IMR-90 (cell line): ENCODE results near the gene AMACR. TPM values are rescaled to one million over a fixed set of nuclear protein-coding genes. Genes with fewer than 3 reads are reported as not detected.

Experiments
- ATAC-seq: fragments of 200-7000 bp; cut with Tn5 transposase; 2 replicates; pipeline ENCODE4 v1.9.1; 2020; ENCODE audit warnings: low read depth, mild to moderate bottlenecking, moderate library complexity
- BruUV-seq: library from RNA; stranded (reverse); fragments of 400-500 nt; replicated peaks from 2 replicates; lab custom pipeline; 2021; lab: Mats Ljungman, UMichigan
- CTCF ChIA-PET: fragments of 300-600 bp; formaldehyde crosslinking; extraction: SDS; loops from one replicate; lab custom pipeline; 2021; ENCODE audit warnings: antibody characterized with exemption; lab: Yijun Ruan, JAX
- POLR2A ChIA-PET: fragments of 300-600 bp; sonication (Branson Sonifier 250); formaldehyde crosslinking; loops from one replicate; lab custom pipeline; 2022; ENCODE audit warnings: antibody characterized with exemption; ENCODE audit not compliant: unreplicated experiment; lab: Charles Lee
- DNase-seq: peaks from one replicate; pipeline ENCODE4 v3.0.0; 2013
- H2AFZ ChIP-seq: replicated peaks from 2 replicates; pipeline ENCODE3; 2013; ENCODE audit warnings: low read length, mild to moderate bottlenecking; ENCODE audit not compliant: poor library complexity
- H2AK5ac ChIP-seq: 2 replicates; pipeline ENCODE4 v1.6.1; 2013; ENCODE audit warnings: low read depth, low read length, inconsistent platforms
- H2AK9ac ChIP-seq: replicated peaks from 2 replicates; pipeline ENCODE3; 2013; ENCODE audit warnings: mild to moderate bottlenecking, low read depth, low read length, moderate library complexity; ENCODE audit not compliant: poor library complexity
- H2BK120ac ChIP-seq: 2 replicates; pipeline ENCODE4 v1.6.1; 2013; ENCODE audit warnings: low read depth, low read length, inconsistent platforms
- H2BK15ac ChIP-seq: 3 replicates; pipeline ENCODE4 v1.6.1; 2013; ENCODE audit warnings: low read depth, low read length, inconsistent platforms
- H2BK20ac ChIP-seq: 2 replicates; pipeline ENCODE4 v1.6.1; 2013; ENCODE audit warnings: low read depth, mild to moderate bottlenecking, inconsistent platforms, low read length, moderate library complexity
- H2BK5ac ChIP-seq: 2 replicates; pipeline ENCODE4 v1.6.1; 2013; ENCODE audit warnings: mild to moderate bottlenecking, low read depth, low read length, inconsistent platforms; ENCODE audit not compliant: poor library complexity, severe bottlenecking
- H3K14ac ChIP-seq: replicated peaks from 2 replicates; pipeline ENCODE4 v1.6.1; 2013; ENCODE audit warnings: low read depth, low read length, inconsistent platforms
- H3K18ac ChIP-seq: 2 replicates; pipeline ENCODE4 v1.6.1; 2013; ENCODE audit warnings: low read depth, low read length, control low read depth
- H3K23ac ChIP-seq: 2 replicates; pipeline ENCODE4 v1.6.1; 2013; ENCODE audit warnings: low read depth, low read length, inconsistent platforms
- H3K27ac ChIP-seq: 2 replicates; pipeline ENCODE4 v1.5.1; 2013; ENCODE audit warnings: mild to moderate bottlenecking, control low read depth, low read length; ENCODE audit not compliant: insufficient read depth
- H3K27me3 ChIP-seq: 2 replicates; pipeline ENCODE4 v1.6.1; 2013; ENCODE audit warnings: low read length; ENCODE audit not compliant: control insufficient read depth, insufficient read depth
- H3K36me3 ChIP-seq: 2 replicates; pipeline ENCODE4 v1.6.1; 2013; ENCODE audit warnings: low read length, mixed read lengths; ENCODE audit not compliant: control insufficient read depth, insufficient read depth
- H3K4ac ChIP-seq: 2 replicates; pipeline ENCODE4 v1.6.1; 2013; ENCODE audit warnings: low read depth, low read length, inconsistent platforms
- H3K4me1 ChIP-seq: 2 replicates; pipeline ENCODE4 v1.6.1; 2013; ENCODE audit warnings: low read length, mixed read lengths; ENCODE audit not compliant: control insufficient read depth, insufficient read depth
- H3K4me2 ChIP-seq: 2 replicates; pipeline ENCODE4 v1.6.1; 2013; ENCODE audit warnings: low read depth, mild to moderate bottlenecking, control low read depth, low read length, moderate library complexity
- H3K4me3 ChIP-seq: 2 replicates; pipeline ENCODE4 v1.5.1; 2013; ENCODE audit warnings: low read depth, mild to moderate bottlenecking, control low read depth, low read length, moderate library complexity; ENCODE audit not compliant: insufficient read depth
- H3K56ac ChIP-seq: 2 replicates; pipeline ENCODE4 v1.6.1; 2013; ENCODE audit warnings: low read length, inconsistent platforms; ENCODE audit not compliant: insufficient read depth; ENCODE audit errors: extremely low read depth
- H3K79me1 ChIP-seq, 2 experiments: 2 replicates each; pipeline ENCODE4 v1.6.1; 2013; ENCODE audit warnings: low read length in 2 of 2, inconsistent platforms in 1 of 2, low read depth in 1 of 2
- H3K9ac ChIP-seq: 2 replicates; pipeline ENCODE4 v1.6.1; 2013; ENCODE audit warnings: low read depth, low read length, control low read depth
- H3K9me1 ChIP-seq: 2 replicates; pipeline ENCODE4 v1.6.1; 2013; ENCODE audit warnings: low read length, inconsistent platforms; ENCODE audit not compliant: insufficient read depth
- H3K9me3 ChIP-seq: 2 replicates; pipeline ENCODE4 v1.6.1; 2013; ENCODE audit warnings: low read length; ENCODE audit not compliant: control insufficient read depth, insufficient read depth
- H4K20me1 ChIP-seq: 2 replicates; pipeline ENCODE4 v1.6.1; 2013; ENCODE audit warnings: low read length, inconsistent platforms; ENCODE audit not compliant: insufficient read depth
- H4K5ac ChIP-seq: 2 replicates; pipeline ENCODE4 v1.6.1; 2013; ENCODE audit warnings: mild to moderate bottlenecking, low read depth, low read length, control low read depth
- H4K8ac ChIP-seq, 2 experiments: 2 replicates each; pipeline ENCODE4 v1.6.1; 2013; ENCODE audit warnings: low read depth in 2 of 2, low read length in 2 of 2, control low read depth in 1 of 2, inconsistent platforms in 1 of 2
- H4K91ac ChIP-seq: 2 replicates; pipeline ENCODE4 v1.6.1; 2013; ENCODE audit warnings: low read depth, low read length, inconsistent platforms; ENCODE audit not compliant: insufficient read depth
- RFX5 ChIP-seq: IDR thresholded peaks from 2 replicates; pipeline ENCODE4 v1.8.0; 2012; ENCODE audit warnings: low read depth, mild to moderate bottlenecking, low read length, moderate library complexity
- WGBS, 2 experiments: methylation state at CpG; one replicate each; pipeline versions ENCODE4 v1.1.5 to v1.1.7; 2013; ENCODE audit warnings: missing lambda C conversion rate in 2 of 2; ENCODE audit not compliant: insufficient read length in 1 of 2; ENCODE audit errors: extremely low coverage in 2 of 2; 5-methylcytosine and 5-hydroxymethylcytosine counted together
- dilution Hi-C: fragments of 300-500 bp; cut with HindIII; formaldehyde crosslinking; loops from one replicate; pipeline ENCODE4 v1.14.3; 2018; ENCODE audit warnings: low sequenced_read_pairs; ENCODE audit not compliant: unreplicated experiment
- in situ Hi-C: fragments of 300-500 bp; cut with MboI; formaldehyde crosslinking; loops from 3 replicates; pipeline ENCODE4 v1.14.3; 2019; ENCODE audit warnings: low sequenced_read_pairs, inconsistent platforms, mixed read lengths
- intact Hi-C: fragments of 100-400 bp; cut with micrococcal nuclease; formaldehyde crosslinking; loops from 2 replicates; pipeline ENCODE4 v1.10.0; 2022
- polyA plus RNA-seq, 3 experiments: library from polyadenylated mRNA; depleted of rRNA; stranded (reverse); fragments of >200 nt; gene quantifications; 2 replicates each; pipeline ENCODE4 v1.2.3, GENCODE V29; 2012; ENCODE audit warnings: low replicate concordance in 1 of 3
- total RNA-seq: library from RNA; depleted of rRNA; stranded (reverse); fragments of >200 nt; gene quantifications from 2 replicates; pipeline ENCODE4 v1.2.3, GENCODE V29; 2012

The AMACR gene
- total and polyA plus RNA-seq, 2 of the 4 experiments (the other 2 are of a cell fraction): 8.2 to 12.9 TPM

- Histone ChIP-seq H3K23ac (peak overlapping the region; percentile 91), H2BK15ac (no peak overlapping the region), H3K4ac (peak overlapping the region; percentile 77), H3K36me3 (peaks cover 4% of the 10 kb centered on the region; the same call in 1 of the 2 replicates), H3K14ac (peak overlapping the region; percentile 89), H3K4me3 (peak overlapping the region; percentile 51), H3K9me3 (no peaks in the 10 kb centered on the region), H3K4me1 (peaks cover 4% of the 10 kb centered on the region), H2AK9ac (peak overlapping the region; percentile 83), H3K79me1 (peaks cover 12 to 22% of the 10 kb centered on the region in 2 experiments; a peak in 3 of 4 replicates), H3K27ac (peak overlapping the region; percentile 90), H2AK5ac (peak overlapping the region; percentile 44), H4K20me1 (no peaks in the 10 kb centered on the region), H2BK5ac (peak overlapping the region; percentile 64), H3K56ac (peak overlapping the region; percentile 91), H4K8ac (peak overlapping the region; percentile 83 to 88), H2BK120ac (peak overlapping the region; percentile 22; the same call in 1 of the 2 replicates), H4K5ac (peak overlapping the region; percentile 72; the same call in 1 of the 2 replicates), H3K9me1 (peaks cover 8% of the 10 kb centered on the region; the same call in 1 of the 2 replicates), H2AFZ (peak overlapping the region; percentile 93), H3K27me3 (no peaks in the 10 kb centered on the region), H3K4me2 (peak overlapping the region; percentile 78), H3K9ac (peak overlapping the region; percentile 93), H4K91ac (peak overlapping the region; percentile 20; the same call in 1 of the 2 replicates), H2BK20ac (peak overlapping the region; percentile 23; the same call in 1 of the 2 replicates), H3K18ac (peak overlapping the region; percentile 62; the same call in 1 of the 2 replicates)
- BruUV-seq: no TSS peak
- in situ Hi-C loops: no loop called here
- WGBS, 2 experiments: 21% methylated on average over 6 of the region's 11 CpGs; no CpG with 5 or more reads in 1 of the 2 experiments
- POLR2A ChIA-PET: no interaction called here
- dilution Hi-C loops: no loop called here
- intact Hi-C loops: no loop called here
- no peak for TF ChIP-seq RFX5
- ATAC-seq (peak; percentile 19; the same call in 1 of the 2 replicates), DNase-seq (no peak)
- CTCF ChIA-PET: interaction anchor here (1.5 kb wide), 1 partner anchor 21 kb away, joined by 7 read pairs; no protein-coding TSS in a partner anchor
Observed at GRCh38 chr5:34007201-34007620, 639 bp downstream of the AMACR start.
